Sigmoid colon (tissue), 4 donors: ENCODE results near the gene CCDC116.
"Not testable (repeated sequence)": the region's sequence is repeated elsewhere in the genome, so short reads cannot be mapped to it uniquely, and the experiment has no call there.

ENCODE experiments used
- POLR2A ChIP-seq, 2 donors: fragments of 450-650 bp; IDR thresholded peaks; one replicate each; pipeline ENCODE4 v1.6.1; 2016; ENCODE audit warnings: antibody characterized with exemption in 2 of 2, mild to moderate bottlenecking in 2 of 2, moderate library complexity in 2 of 2
- POLR2AphosphoS5 ChIP-seq, 4 donors: sonication (generic); formaldehyde crosslinking; IDR thresholded peaks; one replicate each; pipeline ENCODE4 v1.6.1; 2017; ENCODE audit warnings: antibody characterized with exemption in 4 of 4

DNA sequence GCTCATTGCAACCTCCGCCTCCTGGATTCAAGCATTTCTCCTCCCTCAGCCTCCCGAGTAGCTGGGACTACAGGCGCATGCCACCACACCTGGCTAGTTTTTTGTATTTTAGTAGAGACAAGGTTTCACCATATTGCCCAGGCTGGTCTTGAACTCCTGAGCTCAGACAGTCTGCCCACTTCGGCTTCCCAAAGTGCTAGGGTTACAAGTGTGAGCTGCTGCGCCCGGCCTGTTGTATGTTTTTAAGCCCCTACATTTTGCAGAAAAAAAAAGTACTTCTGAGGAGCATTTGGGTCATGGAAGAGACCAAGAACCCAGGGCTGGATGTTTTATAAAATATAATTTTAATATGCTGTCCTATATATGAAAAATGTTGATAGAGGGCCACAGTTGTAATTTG is 15.2 kb upstream of the CCDC116 start:
- TF ChIP-seq POLR2AphosphoS5, POLR2A (IDR thresholded peaks at IDR 0.05): not testable (repeated sequence)
